HK-2 (cell line): ENCODE data around the gene ADGRE3.
"Not testable (repeated sequence)": the region's sequence is repeated elsewhere in the genome, so short reads cannot be mapped to it uniquely, and the experiment has no call there.

Experiments
- DNase-seq: peaks from one replicate; pipeline ENCODE4 v3.0.0-alpha.2; 2018; ENCODE audit not compliant: unreplicated experiment

Gene ADGRE3

DNA sequence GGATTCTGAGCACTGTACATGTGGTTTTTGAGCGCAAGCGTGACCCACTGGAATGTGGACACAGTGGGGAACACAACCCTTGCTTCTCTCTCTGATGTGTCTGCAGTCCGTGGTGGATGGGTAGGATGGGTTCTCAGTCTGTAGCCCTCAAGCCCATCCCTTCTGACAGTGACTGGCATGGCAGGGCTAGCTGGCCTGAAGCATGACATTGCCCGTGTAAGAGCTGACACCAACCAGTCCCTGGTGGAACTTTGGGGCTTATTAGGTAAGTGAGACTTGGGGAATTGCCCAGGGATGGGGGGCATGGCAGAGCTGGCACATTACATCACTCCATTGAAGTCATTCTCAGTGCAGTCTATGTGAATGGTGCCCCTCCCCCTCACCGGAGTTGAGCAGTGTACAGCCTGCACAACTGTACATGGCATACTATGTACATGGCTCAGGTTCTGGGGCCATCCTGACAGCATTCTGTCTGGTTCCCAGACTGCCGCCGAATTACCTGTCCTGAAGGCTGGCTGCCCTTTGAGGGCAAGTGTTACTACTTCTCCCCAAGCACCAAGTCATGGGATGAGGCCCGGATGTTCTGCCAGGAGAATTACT, 75.0 kb downstream of the ADGRE3 start:
- DNase-seq, result no peak

DNA sequence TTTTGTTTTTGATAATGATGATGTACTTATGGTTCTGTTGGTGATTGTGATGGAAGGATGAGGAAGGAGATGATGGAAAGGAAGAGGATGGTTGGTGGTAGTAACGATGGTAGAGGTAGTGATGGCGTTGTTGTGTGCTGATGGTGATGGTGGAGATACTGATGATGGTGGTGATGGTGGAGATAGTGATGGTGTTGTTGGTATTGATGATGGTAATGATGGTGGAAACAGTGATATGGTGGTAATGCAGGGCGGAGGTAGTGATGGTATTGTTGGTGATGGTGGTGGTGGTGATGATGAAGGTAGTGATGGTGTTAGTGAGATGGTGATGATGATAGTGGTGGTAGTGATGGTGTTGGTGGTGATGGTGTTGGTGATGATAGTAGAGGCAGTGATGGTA, 79.1 kb downstream of the ADGRE3 start:
- DNase-seq, result no peak

DNA sequence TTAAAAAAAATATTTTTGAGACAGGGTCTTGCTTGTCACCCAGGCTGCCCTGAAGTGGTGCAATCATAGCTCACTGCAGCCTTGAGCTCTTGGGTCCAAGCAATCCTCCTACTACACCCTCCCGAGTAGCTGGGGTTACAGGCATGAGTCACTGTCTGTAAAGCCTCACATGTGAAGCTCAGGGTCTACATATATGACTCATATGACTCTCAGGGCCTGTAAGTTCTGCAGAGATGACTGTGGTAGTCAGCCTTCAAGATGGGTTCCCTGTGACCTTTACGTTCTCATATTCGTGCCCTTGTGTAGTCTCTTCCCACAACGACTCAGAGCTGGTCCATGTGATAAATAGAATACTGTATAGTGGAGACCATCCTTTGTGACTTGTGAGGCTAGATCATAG, 85.2 kb downstream of the ADGRE3 start:
- DNase-seq, result not testable (repeated sequence)

DNA sequence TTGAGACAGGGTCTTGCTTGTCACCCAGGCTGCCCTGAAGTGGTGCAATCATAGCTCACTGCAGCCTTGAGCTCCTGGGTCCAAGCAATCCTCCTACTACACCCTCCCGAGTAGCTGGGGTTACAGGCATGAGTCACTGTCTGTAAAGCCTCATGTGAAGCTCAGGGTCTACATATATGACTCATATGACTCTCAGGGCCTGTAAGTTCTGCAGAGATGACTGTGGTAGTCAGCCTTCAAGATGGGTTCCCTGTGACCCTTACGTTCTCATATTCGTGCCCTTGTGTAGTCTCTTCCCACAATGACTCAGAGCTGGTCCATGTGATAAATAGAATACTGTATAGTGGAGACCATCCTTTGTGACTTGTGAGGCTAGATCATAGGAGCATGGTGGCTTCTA, 89.5 kb downstream of the ADGRE3 start:
- DNase-seq, result not testable (repeated sequence)

DNA sequence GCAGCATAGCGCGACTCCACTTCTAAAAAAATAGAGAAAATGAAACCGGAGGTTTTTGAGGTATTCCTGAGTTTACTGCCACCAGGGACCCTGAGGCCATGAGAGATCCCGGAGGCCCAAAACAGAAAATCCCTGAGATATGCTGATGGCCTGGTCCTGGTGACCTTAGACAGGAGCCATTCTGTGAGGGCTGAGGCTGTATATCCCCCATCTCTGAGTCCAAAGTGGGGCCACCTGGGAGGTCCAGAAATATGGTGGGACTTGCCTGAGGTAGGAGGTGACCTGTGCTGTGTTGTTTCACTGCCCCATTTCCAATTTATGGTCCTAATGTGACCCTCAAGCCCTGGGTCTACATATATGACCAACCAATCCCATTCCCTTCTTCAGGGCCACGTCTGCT, 90.3 kb downstream of the ADGRE3 start:
- not testable (repeated sequence) for DNase-seq

DNA sequence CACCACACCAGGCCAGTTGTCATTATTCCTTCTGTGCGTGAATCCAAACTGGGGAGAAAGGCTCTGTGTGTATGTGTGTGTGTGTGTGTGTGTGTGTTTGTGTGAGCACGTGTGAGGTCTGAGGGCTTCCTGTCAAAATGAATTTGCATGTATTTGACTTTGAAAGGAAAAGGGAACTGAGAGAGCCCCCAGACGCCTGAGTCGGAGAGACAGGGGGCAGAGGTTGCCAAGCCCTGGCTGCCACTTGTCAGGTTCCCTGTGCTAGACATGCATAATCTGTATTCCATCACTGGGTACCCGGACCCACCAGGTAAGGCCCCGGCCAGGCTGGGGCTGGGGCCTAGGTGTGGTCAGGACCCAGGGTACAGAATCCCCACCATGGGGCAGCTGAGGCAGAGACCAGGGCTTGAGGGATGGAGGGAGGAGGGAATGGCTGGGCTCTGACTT, 91.7 kb downstream of the ADGRE3 start, which contains the start of gene CLEC17A:
CLEC17A (plus strand) TSS at position 191 of the 447 bp plus-strand sequence; CDS start at position 268, 77 bp downstream.
- no peak for DNase-seq

DNA sequence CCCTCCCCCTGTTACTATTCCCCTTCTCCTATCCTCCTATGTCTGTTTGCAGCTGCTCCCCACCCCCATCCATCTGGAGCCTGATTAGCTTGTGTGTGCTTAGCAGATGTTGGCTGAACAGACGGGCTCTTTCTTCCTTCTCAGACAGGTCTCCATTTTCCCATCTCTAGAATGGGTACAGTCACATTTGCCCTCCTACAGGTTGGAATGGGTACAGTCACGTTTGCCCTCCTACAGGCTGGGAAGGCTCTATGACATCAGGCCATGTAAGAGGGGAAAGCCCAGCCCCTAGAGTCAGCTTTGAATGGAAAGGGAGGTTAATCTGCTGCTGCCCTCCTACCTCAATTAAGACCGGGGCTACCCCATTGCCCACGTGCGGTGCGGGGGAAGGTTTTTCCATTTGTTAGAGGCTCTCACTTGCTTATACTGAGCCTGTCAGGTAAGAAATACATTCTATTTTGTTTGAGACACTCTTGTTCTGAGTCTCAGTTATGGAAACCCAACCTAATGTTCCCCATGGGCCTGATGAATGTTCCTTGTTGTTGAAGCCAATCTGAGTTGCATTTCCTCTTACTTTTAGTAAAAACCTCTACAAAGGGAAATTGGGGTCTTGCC, 93.9 kb downstream of the ADGRE3 start:
- no peak for DNase-seq

DNA sequence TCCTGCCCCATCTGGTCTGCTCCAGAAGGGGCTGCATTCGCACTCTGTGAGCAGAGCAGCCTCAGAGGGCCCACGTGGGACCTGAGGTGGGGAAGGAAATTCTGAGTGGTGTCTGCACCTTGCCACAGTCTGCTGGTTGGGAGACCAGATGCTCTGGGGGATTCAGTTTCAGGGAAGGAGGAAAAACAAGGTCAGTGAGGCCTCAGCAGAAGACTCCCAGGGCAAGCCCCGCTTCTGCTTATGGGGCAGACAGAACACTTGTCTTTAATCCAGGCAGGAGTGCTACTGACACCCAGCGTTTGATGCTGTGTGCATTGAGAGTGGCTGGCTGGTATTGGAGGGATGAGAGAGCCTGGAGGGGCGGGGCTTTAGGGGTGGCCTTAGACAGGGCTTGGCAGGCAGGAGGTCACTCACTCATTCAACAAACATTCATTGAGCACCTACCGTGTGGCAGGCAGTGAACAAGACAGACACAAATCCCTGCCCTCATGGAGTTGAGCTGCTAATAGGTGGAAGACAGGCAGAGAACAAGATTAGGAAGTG, 96.7 kb downstream of the ADGRE3 start:
- no peak for DNase-seq

DNA sequence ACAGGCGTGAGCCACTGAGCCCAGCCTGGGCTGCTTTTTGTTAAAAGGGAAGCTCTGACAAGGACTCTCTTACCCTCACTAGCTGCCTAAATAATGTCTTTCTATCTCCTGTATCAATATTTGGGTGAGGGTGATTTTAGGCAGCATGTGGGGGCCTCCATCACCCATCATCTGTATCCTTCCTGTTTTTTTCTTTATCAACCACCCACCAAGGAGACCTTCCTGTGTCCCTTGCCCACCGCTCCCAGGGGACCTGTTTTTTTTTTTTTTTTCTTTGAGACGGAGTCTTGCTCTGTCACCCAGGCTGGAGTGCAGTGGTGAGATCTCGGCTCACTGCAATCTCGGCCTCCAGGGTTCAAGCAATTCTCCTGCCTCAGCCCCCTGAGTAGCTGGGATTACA, 97.4 kb downstream of the ADGRE3 start:
- no peak for DNase-seq

DNA sequence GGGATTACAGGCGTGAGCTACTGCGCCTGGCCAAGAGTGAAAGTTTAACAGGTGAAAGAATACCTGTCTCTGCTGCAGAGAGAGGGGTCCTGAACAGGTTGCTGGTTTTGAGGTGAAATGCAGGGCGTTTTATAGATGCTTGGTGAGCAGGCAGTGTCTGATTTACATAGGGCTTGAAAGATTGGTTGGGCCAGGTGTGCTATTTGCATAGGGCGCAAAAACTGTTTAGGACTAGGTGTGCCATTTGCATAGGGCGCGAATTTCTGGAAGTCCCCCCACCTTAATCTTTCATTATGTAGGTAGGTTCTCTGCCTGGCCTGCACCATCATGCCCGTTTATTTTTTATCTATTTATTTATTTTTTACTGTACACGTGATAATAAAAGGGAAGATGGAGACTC, 98.3 kb downstream of the ADGRE3 start:
- no peak for DNase-seq

DNA sequence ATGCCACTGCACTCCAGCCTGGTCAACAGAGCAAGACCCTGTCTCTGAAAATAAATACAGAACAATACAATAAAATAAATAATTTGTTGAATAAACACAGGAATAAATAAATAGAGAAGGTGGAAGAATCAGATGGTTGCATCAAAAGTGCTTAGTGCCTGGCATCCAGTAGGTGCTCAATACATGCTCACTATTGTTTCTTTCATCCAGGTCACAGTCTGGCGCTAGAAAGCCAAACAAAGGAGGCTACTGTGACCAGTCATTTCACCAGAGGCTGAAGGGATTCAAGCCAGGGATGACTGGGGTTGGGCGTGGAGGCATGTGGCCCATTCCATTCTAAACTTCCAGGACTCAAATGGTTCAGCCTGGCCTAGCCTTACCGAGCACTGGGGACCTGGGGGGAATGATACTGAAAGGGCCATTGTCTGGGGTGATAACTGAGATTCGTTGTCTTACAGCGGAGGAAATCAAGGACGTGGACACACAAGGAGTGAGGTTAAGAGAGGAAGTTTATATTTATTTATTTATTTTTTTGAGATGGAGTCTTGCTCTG, 99.1 kb downstream of the ADGRE3 start:
- no peak for DNase-seq

DNA sequence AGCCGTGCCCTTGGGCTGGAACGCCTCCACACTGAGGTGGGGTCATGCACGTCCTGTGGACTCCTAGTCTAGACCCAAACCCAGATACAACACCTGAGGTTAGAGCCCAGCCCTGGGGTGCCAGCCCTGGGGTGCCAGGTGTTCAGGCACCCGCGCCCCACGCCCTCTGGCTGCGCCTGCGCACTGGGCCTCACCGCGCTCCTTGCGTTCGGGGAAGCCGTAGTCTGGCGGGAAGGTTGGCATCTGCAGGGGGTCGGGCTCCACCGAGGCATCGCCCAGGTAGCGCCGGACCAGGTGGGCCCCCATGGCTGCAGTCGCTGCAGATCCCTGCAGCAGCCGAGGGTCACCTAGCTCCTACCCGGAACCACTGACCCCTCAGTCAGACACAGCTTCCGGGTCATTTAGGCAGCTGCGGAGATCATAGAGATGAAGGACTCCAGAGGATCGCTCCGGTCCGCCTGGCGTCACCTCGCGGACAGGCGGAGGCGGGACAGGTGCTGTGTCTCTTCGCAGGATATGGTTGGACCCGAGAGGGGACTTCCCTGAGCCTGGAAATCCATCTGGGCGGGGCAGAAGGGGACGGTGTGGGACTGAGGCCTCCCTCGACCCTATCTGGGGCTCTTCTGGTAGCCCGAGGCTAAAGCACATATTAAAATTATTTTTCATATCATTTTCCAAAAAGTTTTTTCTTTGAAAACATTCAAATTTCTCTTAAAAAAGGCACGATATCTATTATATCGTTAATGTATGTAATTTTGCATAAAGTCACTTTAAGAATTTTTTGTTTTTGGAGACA, 102.8 kb downstream of the ADGRE3 start, which contains the start of gene NDUFB7:
NDUFB7 (minus strand) TSS at position 372 of the 796 bp plus-strand sequence; CDS start at position 306, 66 bp downstream.
- DNase-seq, result peak; percentile 91

DNA sequence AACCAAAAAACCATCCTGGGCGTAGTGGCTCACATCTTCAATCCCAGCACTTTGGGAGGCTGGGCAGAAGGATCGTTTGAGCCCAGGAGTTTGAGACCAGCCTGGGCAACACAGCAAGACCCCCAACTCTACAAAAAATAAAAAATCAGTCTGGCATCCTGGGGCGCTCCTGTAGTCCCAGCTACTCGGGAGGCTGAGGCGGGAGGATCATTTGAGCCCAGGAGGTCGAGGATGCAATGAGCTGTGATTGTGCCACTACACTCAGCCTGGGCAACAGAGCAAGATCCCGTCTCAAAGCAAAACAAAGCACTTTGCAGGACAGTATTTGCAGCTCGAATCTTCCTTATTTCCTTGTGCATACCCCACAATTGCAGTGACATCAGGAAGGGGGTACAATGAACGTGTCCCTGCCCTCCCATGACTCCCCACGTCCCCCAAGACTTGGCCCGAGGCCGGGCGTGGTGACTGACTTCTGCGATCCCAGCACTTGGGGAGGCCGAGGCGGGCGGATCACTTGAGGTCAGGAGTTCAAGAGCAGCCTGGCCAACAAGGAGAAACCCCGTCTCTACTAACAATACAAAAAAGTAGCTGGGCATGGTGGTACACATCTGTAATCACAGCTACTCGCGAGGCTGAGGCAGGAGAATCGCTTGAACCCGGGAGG, 103.6 kb downstream of the ADGRE3 start:
- no peak for DNase-seq
